ENCODE data around the gene UCP1.

Gene UCP1

DNA sequence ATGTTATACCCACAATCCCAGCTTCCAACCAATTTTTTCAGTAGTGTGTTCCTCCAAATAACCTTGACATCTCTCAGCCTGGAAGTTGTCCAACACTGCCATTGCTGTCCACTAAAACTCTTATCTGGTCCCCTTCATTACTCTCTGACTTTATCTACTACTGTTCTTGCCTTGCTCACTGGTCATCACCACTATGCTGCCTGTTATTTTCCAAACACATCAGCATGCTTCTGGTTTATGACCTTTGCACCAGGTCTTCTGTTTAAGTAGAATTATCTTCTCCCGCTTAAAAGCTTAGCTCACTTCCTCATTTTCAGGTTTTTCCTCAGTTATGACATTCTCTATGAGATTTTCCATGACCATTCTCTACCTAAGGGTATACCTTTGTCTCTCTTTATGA is 39.3 kb downstream of the UCP1 start:
- Histone ChIP-seq H3K27ac (ENCODE audit: extremely low read depth, low read depth, low read length) (no peak overlapping the region), H3K4me3 (ENCODE audit: low read depth, low read length) (no peak overlapping the region), H3K36me3 (ENCODE audit: control insufficient read depth in 2 of 2, insufficient read depth in 1 of 2, low read length in 2 of 2) (peaks cover 0 to 35% of the 10 kb centered on the region in 2 experiments; a peak in 1 of 3 replicates), H3K4me1 (ENCODE audit: control insufficient read depth, insufficient read depth, low read length) (no peaks in the 10 kb centered on the region), H3K9me3 (ENCODE audit: control insufficient read depth, insufficient read depth, low read depth, low read length) (no peaks in the 10 kb centered on the region)
- TF ChIP-seq KLF16 (tag by site-specific recombination; IDR thresholded peaks at IDR 0.05) = no peak
- no peak for TF ChIP-seq HOXC10 (CRISPR knock-in tag; IDR thresholded peaks at IDR 0.05)
- TF ChIP-seq RBAK (tag by site-specific recombination; IDR thresholded peaks at IDR 0.05) = no peak
- TF ChIP-seq, protein P1, sequence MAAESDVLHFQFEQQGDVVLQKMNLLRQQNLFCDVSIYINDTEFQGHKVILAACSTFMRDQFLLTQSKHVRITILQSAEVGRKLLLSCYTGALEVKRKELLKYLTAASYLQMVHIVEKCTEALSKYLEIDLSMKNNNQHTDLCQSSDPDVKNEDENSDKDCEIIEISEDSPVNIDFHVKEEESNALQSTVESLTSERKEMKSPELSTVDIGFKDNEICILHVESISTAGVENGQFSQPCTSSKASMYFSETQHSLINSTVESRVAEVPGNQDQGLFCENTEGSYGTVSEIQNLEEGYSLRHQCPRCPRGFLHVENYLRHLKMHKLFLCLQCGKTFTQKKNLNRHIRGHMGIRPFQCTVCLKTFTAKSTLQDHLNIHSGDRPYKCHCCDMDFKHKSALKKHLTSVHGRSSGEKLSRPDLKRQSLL (tag by site-specific recombination; IDR thresholded peaks at IDR 0.05) = no peak
- TF ChIP-seq, protein P2, sequence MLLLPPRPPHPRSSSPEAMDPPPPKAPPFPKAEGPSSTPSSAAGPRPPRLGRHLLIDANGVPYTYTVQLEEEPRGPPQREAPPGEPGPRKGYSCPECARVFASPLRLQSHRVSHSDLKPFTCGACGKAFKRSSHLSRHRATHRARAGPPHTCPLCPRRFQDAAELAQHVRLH (tag by site-specific recombination; IDR thresholded peaks at IDR 0.05) = no peak
- TF ChIP-seq ZNF354C (tag by site-specific recombination; IDR thresholded peaks at IDR 0.05; ENCODE audit: borderline replicate concordance, low read depth) = no peak
- TF ChIP-seq ZNF830 (tag by site-specific recombination; IDR thresholded peaks at IDR 0.05; ENCODE audit: low read depth) = no peak
- TF ChIP-seq, protein P3, sequence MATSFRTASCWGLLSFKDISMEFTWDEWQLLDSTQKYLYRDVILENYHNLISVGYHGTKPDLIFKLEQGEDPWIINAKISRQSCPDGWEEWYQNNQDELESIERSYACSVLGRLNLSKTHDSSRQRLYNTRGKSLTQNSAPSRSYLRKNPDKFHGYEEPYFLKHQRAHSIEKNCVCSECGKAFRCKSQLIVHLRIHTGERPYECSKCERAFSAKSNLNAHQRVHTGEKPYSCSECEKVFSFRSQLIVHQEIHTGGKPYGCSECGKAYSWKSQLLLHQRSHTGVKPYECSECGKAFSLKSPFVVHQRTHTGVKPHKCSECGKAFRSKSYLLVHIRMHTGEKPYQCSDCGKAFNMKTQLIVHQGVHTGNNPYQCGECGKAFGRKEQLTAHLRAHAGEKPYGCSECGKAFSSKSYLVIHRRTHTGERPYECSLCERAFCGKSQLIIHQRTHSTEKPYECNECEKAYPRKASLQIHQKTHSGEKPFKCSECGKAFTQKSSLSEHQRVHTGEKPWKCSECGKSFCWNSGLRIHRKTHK (tag by site-specific recombination; IDR thresholded peaks at IDR 0.05) = no peak
- no peak for TF ChIP-seq ZNF530 (tag by site-specific recombination; IDR thresholded peaks at IDR 0.05; ENCODE audit: low read depth)
- no peak for TF ChIP-seq ZNF221 (tag by site-specific recombination; IDR thresholded peaks at IDR 0.05; ENCODE audit: borderline replicate concordance)
- TF ChIP-seq, protein P4, sequence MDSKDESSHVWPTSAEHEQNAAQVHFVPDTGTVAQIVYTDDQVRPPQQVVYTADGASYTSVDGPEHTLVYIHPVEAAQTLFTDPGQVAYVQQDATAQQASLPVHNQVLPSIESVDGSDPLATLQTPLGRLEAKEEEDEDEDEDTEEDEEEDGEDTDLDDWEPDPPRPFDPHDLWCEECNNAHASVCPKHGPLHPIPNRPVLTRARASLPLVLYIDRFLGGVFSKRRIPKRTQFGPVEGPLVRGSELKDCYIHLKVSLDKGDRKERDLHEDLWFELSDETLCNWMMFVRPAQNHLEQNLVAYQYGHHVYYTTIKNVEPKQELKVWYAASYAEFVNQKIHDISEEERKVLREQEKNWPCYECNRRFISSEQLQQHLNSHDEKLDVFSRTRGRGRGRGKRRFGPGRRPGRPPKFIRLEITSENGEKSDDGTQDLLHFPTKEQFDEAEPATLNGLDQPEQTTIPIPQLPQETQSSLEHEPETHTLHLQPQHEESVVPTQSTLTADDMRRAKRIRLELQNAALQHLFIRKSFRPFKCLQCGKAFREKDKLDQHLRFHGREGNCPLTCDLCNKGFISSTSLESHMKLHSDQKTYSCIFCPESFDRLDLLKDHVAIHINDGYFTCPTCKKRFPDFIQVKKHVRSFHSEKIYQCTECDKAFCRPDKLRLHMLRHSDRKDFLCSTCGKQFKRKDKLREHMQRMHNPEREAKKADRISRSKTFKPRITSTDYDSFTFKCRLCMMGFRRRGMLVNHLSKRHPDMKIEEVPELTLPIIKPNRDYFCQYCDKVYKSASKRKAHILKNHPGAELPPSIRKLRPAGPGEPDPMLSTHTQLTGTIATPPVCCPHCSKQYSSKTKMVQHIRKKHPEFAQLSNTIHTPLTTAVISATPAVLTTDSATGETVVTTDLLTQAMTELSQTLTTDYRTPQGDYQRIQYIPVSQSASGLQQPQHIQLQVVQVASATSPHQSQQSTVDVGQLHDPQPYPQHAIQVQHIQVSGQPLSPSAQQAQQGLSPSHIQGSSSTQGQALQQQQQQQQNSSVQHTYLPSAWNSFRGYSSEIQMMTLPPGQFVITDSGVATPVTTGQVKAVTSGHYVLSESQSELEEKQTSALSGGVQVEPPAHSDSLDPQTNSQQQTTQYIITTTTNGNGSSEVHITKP (tag by site-specific recombination; IDR thresholded peaks at IDR 0.05) = no peak
- no peak for TF ChIP-seq OSR2 (tag by site-specific recombination; IDR thresholded peaks at IDR 0.05)
- no peak for TF ChIP-seq ZNF610 (tag by site-specific recombination; IDR thresholded peaks at IDR 0.05; ENCODE audit: borderline replicate concordance)
- TF ChIP-seq ZNF600 (tag by site-specific recombination; IDR thresholded peaks at IDR 0.05) = no peak
- ChIA-PET POLR2A (no interaction called here), CTCF (no interaction called here)

DNA sequence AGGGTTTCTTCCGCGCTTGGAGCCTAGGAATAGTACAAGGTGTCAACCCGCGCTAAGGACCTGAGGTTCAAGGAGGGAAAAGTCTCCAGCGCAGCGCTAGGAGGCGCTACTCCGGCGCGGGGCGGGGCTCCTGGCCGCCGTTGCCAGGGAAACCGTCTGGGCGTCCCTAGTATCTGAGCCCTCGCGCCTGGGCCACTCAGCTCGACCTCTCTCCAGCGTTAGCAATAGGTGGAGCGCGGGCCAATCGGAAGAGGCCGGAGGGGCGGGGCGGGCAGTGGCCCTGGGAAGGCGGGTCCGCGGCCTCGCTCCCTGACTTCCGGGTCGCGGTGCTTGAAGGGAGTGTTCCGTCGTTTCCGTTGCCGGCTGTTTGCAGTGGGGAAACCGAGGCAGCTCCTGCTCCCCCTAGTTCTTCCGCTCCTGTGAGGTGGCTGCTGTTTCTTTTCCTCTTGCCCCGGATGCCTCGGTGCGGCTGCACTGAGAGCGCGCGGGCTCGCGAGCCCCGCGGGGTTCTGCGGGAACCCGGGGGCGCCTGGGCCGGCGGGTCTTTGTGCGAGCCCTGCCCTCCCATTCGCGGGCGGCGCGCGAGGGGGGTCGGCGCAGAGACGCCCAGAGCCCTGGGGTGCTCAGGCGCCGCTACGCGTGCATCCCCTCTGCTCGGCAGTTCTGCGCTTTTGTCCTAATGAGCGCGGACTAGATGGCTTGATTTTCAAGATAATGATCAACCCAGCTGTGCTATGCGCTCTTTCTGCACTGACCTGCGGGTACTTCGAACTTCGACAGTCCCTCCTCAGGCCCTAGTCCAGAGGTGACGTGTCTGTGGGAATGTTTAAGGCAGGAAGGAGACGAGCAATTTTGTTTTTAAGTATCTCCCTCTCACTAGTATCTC is 44.7 kb downstream of the UCP1 start, which contains the start of gene ELMOD2:
Gene ELMOD2, plus strand, starts transcription at position 312 of the 886 bp plus-strand sequence. CDS start 1,261 bp downstream, outside the sequence.
- H3K4me1 ChIP-seq (ENCODE audit: control insufficient read depth, insufficient read depth, low read length) = no peaks in the 10 kb centered on the region
- no peaks in the 10 kb centered on the region for H3K9me3 ChIP-seq (ENCODE audit: control insufficient read depth, insufficient read depth, low read depth, low read length)
- ChIA-PET POLR2A (interaction anchor here (0.6 to 1.5 kb wide), 6 partner anchors 9 to 841 kb away, joined by 3 to 11 read pairs (median 4); partner anchors contain the start of genes CLGN and SCOC), CTCF (interaction anchor here (0.6 to 2.5 kb wide), 9 partner anchors 10 to 360 kb away, joined by 3 to 8 read pairs (median 3); partner anchors contain the start of gene CLGN)
- peak within 1 kb of the TSS; percentile 89 for H3K4me3 ChIP-seq (ENCODE audit: low read depth, low read length)
- peak within 1 kb of the TSS; percentile 28; the same call in 1 of the 2 replicates for H3K27ac ChIP-seq (ENCODE audit: extremely low read depth, low read depth, low read length)
- peaks cover 0 to 26% of the 10 kb centered on the region in 2 experiments; a peak in 1 of 3 replicates for H3K36me3 ChIP-seq (ENCODE audit: control insufficient read depth in 2 of 2, insufficient read depth in 1 of 2, low read length in 2 of 2)
- no peak for TF ChIP-seq ZNF707 (tag by site-specific recombination; IDR thresholded peaks at IDR 0.05)
- TF ChIP-seq, protein P5, sequence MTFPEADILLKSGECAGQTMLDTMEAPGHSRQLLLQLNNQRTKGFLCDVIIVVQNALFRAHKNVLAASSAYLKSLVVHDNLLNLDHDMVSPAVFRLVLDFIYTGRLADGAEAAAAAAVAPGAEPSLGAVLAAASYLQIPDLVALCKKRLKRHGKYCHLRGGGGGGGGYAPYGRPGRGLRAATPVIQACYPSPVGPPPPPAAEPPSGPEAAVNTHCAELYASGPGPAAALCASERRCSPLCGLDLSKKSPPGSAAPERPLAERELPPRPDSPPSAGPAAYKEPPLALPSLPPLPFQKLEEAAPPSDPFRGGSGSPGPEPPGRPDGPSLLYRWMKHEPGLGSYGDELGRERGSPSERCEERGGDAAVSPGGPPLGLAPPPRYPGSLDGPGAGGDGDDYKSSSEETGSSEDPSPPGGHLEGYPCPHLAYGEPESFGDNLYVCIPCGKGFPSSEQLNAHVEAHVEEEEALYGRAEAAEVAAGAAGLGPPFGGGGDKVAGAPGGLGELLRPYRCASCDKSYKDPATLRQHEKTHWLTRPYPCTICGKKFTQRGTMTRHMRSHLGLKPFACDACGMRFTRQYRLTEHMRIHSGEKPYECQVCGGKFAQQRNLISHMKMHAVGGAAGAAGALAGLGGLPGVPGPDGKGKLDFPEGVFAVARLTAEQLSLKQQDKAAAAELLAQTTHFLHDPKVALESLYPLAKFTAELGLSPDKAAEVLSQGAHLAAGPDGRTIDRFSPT (tag by site-specific recombination; IDR thresholded peaks at IDR 0.05) = no peak
- TF ChIP-seq ZNF776 (tag by site-specific recombination; IDR thresholded peaks at IDR 0.05; ENCODE audit: borderline replicate concordance) = no peak
- TF ChIP-seq, protein P6, sequence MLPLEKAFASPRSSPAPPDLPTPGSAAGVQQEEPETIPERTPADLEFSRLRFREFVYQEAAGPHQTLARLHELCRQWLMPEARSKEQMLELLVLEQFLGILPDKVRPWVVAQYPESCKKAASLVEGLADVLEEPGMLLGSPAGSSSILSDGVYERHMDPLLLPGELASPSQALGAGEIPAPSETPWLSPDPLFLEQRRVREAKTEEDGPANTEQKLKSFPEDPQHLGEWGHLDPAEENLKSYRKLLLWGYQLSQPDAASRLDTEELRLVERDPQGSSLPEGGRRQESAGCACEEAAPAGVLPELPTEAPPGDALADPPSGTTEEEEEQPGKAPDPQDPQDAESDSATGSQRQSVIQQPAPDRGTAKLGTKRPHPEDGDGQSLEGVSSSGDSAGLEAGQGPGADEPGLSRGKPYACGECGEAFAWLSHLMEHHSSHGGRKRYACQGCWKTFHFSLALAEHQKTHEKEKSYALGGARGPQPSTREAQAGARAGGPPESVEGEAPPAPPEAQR (tag by site-specific recombination; IDR thresholded peaks at IDR 0.05) = no peak
- no peak; the same call in 1 of the 2 replicates for TF ChIP-seq ZNF629 (tag by site-specific recombination; IDR thresholded peaks at IDR 0.05)
- TF ChIP-seq ZNF223 (tag by site-specific recombination; IDR thresholded peaks at IDR 0.05) = no peak
- peak; percentile 91 for TF ChIP-seq KLF1 (tag by site-specific recombination; IDR thresholded peaks at IDR 0.05)
- TF ChIP-seq TRIM28 (IDR thresholded peaks at IDR 0.05; ENCODE audit: borderline replicate concordance, low read length) = peak; percentile 43; the same call in 1 of the 2 replicates
- TF ChIP-seq GLIS2 (tag by site-specific recombination; IDR thresholded peaks at IDR 0.05) = peak; percentile 93
- TF ChIP-seq ZBTB20 (tag by site-specific recombination; IDR thresholded peaks at IDR 0.05) = peak; percentile 92
